GM13976 (cell line): ENCODE results near the gene SMIM41.

Experiments used
- DNase-seq: peaks from one replicate; pipeline ENCODE4 v3.0.0; 2012; ENCODE audit warnings: low spot score
- CTCF ChIP-seq: IDR thresholded peaks from 2 replicates; pipeline ENCODE4 v1.5.1; 2012; ENCODE audit warnings: borderline replicate concordance, mild to moderate bottlenecking; ENCODE audit not compliant: insufficient read depth; ENCODE audit errors: extremely low read depth, missing control alignments, control extremely low read depth
- in situ Hi-C: fragments of 300-500 bp; cut with MboI; formaldehyde crosslinking; loops from one replicate; pipeline ENCODE4 v1.12.0; 2022; ENCODE audit warnings: low sequenced_read_pairs, mixed read lengths, inconsistent platforms; ENCODE audit not compliant: unreplicated experiment

SMIM41 gene

GRCh38 chr12:52132754-52133161, 53.3 kb downstream of the SMIM41 start:
- in situ Hi-C loops, result no loop called here
- TF ChIP-seq CTCF, result no peak
- no peak for DNase-seq

GRCh38 chr12:52137746-52138145, 58.2 kb downstream of the SMIM41 start:
- TF ChIP-seq CTCF, result no peak
- in situ Hi-C loops, result no loop called here
- DNase-seq, result no peak

- TF ChIP-seq CTCF, result no peak
- in situ Hi-C loops, result no loop called here
- no peak for DNase-seq
Measured at GRCh38 chr12:52139147-52139546, 59.6 kb downstream of the SMIM41 start.

GRCh38 chr12:52139579-52140062, 60.1 kb downstream of the SMIM41 start:
- peak; percentile 56 for TF ChIP-seq CTCF
- in situ Hi-C loops, result no loop called here
- no peak for DNase-seq

- no peak for DNase-seq
- in situ Hi-C loops, result no loop called here
- TF ChIP-seq CTCF, result no peak
Measured at GRCh38 chr12:52141306-52141705, 61.8 kb downstream of the SMIM41 start.

GRCh38 chr12:52141875-52142274, 62.4 kb downstream of the SMIM41 start:
- no peak for DNase-seq
- no peak for TF ChIP-seq CTCF
- in situ Hi-C loops, result no loop called here

GRCh38 chr12:52142431-52142830, 62.9 kb downstream of the SMIM41 start:
- DNase-seq, result no peak
- TF ChIP-seq CTCF, result no peak
- in situ Hi-C loops, result no loop called here
